ENCODE data around the gene TNS1.

DNA sequence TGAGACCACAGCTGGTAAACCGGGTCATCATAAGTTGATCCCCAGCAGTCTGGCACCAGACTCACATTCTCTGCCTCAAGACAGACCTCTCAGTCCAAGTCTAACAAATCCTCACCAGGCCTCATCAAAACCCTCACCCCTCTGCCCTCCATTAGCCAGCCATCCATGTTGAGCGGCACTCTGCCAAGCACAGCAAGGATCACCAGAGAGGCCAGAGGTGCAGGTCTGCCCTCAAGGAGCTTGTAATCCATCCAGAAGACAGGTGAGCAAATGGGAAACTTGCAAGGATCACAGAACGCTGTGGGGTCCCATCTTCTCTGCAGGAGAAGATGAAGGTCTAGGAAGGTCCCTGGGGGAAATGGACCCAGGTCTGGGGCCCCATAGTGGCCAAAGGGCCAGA, 63.6 kb downstream of the TNS1 start:
- TF ChIP-seq, protein P1, sequence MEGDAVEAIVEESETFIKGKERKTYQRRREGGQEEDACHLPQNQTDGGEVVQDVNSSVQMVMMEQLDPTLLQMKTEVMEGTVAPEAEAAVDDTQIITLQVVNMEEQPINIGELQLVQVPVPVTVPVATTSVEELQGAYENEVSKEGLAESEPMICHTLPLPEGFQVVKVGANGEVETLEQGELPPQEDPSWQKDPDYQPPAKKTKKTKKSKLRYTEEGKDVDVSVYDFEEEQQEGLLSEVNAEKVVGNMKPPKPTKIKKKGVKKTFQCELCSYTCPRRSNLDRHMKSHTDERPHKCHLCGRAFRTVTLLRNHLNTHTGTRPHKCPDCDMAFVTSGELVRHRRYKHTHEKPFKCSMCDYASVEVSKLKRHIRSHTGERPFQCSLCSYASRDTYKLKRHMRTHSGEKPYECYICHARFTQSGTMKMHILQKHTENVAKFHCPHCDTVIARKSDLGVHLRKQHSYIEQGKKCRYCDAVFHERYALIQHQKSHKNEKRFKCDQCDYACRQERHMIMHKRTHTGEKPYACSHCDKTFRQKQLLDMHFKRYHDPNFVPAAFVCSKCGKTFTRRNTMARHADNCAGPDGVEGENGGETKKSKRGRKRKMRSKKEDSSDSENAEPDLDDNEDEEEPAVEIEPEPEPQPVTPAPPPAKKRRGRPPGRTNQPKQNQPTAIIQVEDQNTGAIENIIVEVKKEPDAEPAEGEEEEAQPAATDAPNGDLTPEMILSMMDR (IDR thresholded peaks at IDR 0.05): no peak
- TF ChIP-seq SIN3A (IDR thresholded peaks at IDR 0.05; ENCODE audit: borderline replicate concordance, insufficient read depth, low read depth, low read length): no peak
- TF ChIP-seq POLR2AphosphoS5 (IDR thresholded peaks at IDR 0.05; ENCODE audit: low read depth, low read length): no peak
- TF ChIP-seq TCF7L2 (IDR thresholded peaks at IDR 0.05; ENCODE audit: low read depth, low read length): no peak
- TF ChIP-seq, protein P2, sequence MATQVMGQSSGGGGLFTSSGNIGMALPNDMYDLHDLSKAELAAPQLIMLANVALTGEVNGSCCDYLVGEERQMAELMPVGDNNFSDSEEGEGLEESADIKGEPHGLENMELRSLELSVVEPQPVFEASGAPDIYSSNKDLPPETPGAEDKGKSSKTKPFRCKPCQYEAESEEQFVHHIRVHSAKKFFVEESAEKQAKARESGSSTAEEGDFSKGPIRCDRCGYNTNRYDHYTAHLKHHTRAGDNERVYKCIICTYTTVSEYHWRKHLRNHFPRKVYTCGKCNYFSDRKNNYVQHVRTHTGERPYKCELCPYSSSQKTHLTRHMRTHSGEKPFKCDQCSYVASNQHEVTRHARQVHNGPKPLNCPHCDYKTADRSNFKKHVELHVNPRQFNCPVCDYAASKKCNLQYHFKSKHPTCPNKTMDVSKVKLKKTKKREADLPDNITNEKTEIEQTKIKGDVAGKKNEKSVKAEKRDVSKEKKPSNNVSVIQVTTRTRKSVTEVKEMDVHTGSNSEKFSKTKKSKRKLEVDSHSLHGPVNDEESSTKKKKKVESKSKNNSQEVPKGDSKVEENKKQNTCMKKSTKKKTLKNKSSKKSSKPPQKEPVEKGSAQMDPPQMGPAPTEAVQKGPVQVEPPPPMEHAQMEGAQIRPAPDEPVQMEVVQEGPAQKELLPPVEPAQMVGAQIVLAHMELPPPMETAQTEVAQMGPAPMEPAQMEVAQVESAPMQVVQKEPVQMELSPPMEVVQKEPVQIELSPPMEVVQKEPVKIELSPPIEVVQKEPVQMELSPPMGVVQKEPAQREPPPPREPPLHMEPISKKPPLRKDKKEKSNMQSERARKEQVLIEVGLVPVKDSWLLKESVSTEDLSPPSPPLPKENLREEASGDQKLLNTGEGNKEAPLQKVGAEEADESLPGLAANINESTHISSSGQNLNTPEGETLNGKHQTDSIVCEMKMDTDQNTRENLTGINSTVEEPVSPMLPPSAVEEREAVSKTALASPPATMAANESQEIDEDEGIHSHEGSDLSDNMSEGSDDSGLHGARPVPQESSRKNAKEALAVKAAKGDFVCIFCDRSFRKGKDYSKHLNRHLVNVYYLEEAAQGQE (IDR thresholded peaks at IDR 0.05; ENCODE audit: insufficient read depth in 1 of 2, low read depth in 2 of 2, low read length in 1 of 2): no peak

All from Panc1 (cell line).